HepG2 (cell line): ENCODE data around the gene STX10. TPM values are rescaled to one million over a fixed set of nuclear protein-coding genes. Genes with fewer than 3 reads are reported as not detected.

ENCODE experiments used
- AFF4 ChIP-seq: sonication (generic); formaldehyde crosslinking; IDR thresholded peaks from 2 replicates; pipeline ENCODE4 v1.4.0; 2020; ENCODE audit warnings: missing genetic modification reagents
- ATF7-NPFF ChIP-seq: sonication (generic); formaldehyde crosslinking; IDR thresholded peaks from 2 replicates; pipeline ENCODE4 v1.8.1; 2023; ENCODE audit warnings: mild to moderate bottlenecking, low read depth, missing genetic modification reagents, moderate library complexity
- BORCS8-MEF2B ChIP-seq: sonication (generic); formaldehyde crosslinking; IDR thresholded peaks from 2 replicates; pipeline ENCODE4 v1.8.0; 2022; ENCODE audit warnings: mild to moderate bottlenecking, missing genetic modification reagents
- GLI4 ChIP-seq: sonication (generic); formaldehyde crosslinking; IDR thresholded peaks from 2 replicates; pipeline ENCODE4 v1.5.1; 2020; ENCODE audit warnings: missing genetic modification reagents, mild to moderate bottlenecking, moderate library complexity, borderline replicate concordance
- HCFC1 ChIP-seq: fragments of 150-350 bp; IDR thresholded peaks from 2 replicates; pipeline ENCODE4 v1.6.1; 2014; ENCODE audit warnings: low read depth, low read length
- MLLT10 ChIP-seq: sonication (generic); formaldehyde crosslinking; IDR thresholded peaks from 2 replicates; pipeline ENCODE4 v1.4.0; 2020; ENCODE audit warnings: missing genetic modification reagents
- NR2F6 ChIP-seq, 2 experiments: IDR thresholded peaks; 2 replicates each; pipeline ENCODE4 v1.6.1; 2016; ENCODE audit warnings: antibody characterized with exemption in 1 of 2, mild to moderate bottlenecking in 1 of 2
- SMC3 ChIP-seq: IDR thresholded peaks from 2 replicates; pipeline ENCODE4 v1.6.1; 2011; ENCODE audit warnings: low read length, improper control_type of control experiment
- TBL1XR1 ChIP-seq: fragments of 150-350 bp; IDR thresholded peaks from 2 replicates; pipeline ENCODE4 v1.6.1; 2014; ENCODE audit warnings: borderline replicate concordance, low read length; ENCODE audit not compliant: partially characterized antibody
- TRAFD1 ChIP-seq: sonication (generic); formaldehyde crosslinking; IDR thresholded peaks from 2 replicates; pipeline ENCODE4 v1.5.1; 2020; ENCODE audit warnings: missing genetic modification reagents, mild to moderate bottlenecking, borderline replicate concordance
- ZFP82 ChIP-seq: sonication (generic); formaldehyde crosslinking; IDR thresholded peaks from 2 replicates; pipeline ENCODE4 v1.5.1; 2020; ENCODE audit warnings: mild to moderate bottlenecking, missing genetic modification reagents, borderline replicate concordance
- ZNF30 ChIP-seq: sonication (generic); formaldehyde crosslinking; IDR thresholded peaks from 2 replicates; pipeline ENCODE4 v1.5.0; 2020; ENCODE audit warnings: mild to moderate bottlenecking, missing genetic modification reagents
- ZNF382 ChIP-seq: sonication (generic); formaldehyde crosslinking; IDR thresholded peaks from 2 replicates; pipeline ENCODE4 v1.5.0; 2020; ENCODE audit warnings: missing genetic modification reagents, mild to moderate bottlenecking, borderline replicate concordance
- ZNF550 ChIP-seq: sonication (generic); formaldehyde crosslinking; IDR thresholded peaks from 2 replicates; pipeline ENCODE4 v1.4.0; 2020; ENCODE audit warnings: mild to moderate bottlenecking, missing genetic modification reagents, borderline replicate concordance
- ZNF674 ChIP-seq: sonication (generic); formaldehyde crosslinking; IDR thresholded peaks from 2 replicates; pipeline ENCODE4 v1.5.0; 2020; ENCODE audit warnings: low read depth, mild to moderate bottlenecking, missing genetic modification reagents
- ZNF766 ChIP-seq: sonication (generic); formaldehyde crosslinking; IDR thresholded peaks from 2 replicates; pipeline ENCODE4 v1.5.0; 2020; ENCODE audit warnings: missing genetic modification reagents, borderline replicate concordance
- ZNF891 ChIP-seq: sonication (generic); formaldehyde crosslinking; IDR thresholded peaks from 2 replicates; pipeline ENCODE4 v1.5.0; 2020; ENCODE audit warnings: mild to moderate bottlenecking, missing genetic modification reagents
- ZSCAN29 ChIP-seq: sonication (generic); formaldehyde crosslinking; conservative IDR thresholded peaks from 2 replicates; pipeline ENCODE4 v1.4.0; 2020; ENCODE audit warnings: mild to moderate bottlenecking, missing genetic modification reagents
- polyA plus RNA-seq, 8 experiments: library from polyadenylated mRNA; depleted of rRNA in 3 of 8; stranded (reverse) in 7 of 8; unstranded in 1 of 8; fragments of >200 nt; fragmentation: Illumina TruSeq in 4 of 8; extraction: Trizol in 4 of 8; gene quantifications; 2 replicates each; pipeline versions ENCODE4 v1.2.1 to v1.2.3, GENCODE V29; 2011 to 2016; ENCODE audit warnings: low read depth in 4 of 8, missing spikeins in 1 of 8, mixed read lengths in 1 of 8; ENCODE audit not compliant: insufficient read depth in 1 of 8
- total RNA-seq, 5 experiments: library from RNA; depleted of rRNA; stranded (reverse); fragments of >200 nt; fragmentation: Illumina TruSeq; extraction: Trizol; gene quantifications; 2 replicates each; pipeline ENCODE4 v1.2.3, GENCODE V29; 2016; ENCODE audit warnings: low read depth in 1 of 5
- TF ChIP-seq, protein P1 (sequence below): sonication (generic); formaldehyde crosslinking; conservative IDR thresholded peaks from 2 replicates; pipeline ENCODE4 v1.8.1; 2023; ENCODE audit warnings: missing genetic modification reagents
- TF ChIP-seq, protein P2 (sequence below): sonication (generic); formaldehyde crosslinking; IDR thresholded peaks from 2 replicates; pipeline ENCODE4 v1.4.0; 2020; ENCODE audit warnings: mild to moderate bottlenecking, missing genetic modification reagents
- TF ChIP-seq, protein P3 (sequence below): IDR thresholded peaks from 2 replicates; pipeline ENCODE4 v1.6.1; 2016; ENCODE audit warnings: low read depth

Gene STX10
- total and polyA plus RNA-seq, 2 of the 13 experiments (the other 11 are each of a cell fraction or from before 2014, with no cell fraction given) = 47.9 to 66.4 TPM

- TF ChIP-seq, protein P1, sequence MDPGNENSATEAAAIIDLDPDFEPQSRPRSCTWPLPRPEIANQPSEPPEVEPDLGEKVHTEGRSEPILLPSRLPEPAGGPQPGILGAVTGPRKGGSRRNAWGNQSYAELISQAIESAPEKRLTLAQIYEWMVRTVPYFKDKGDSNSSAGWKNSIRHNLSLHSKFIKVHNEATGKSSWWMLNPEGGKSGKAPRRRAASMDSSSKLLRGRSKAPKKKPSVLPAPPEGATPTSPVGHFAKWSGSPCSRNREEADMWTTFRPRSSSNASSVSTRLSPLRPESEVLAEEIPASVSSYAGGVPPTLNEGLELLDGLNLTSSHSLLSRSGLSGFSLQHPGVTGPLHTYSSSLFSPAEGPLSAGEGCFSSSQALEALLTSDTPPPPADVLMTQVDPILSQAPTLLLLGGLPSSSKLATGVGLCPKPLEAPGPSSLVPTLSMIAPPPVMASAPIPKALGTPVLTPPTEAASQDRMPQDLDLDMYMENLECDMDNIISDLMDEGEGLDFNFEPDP (CRISPR knock-in tag) = 0 out of 2 replicates have a peak, but pooled peaks have one; percentile 85
- TF ChIP-seq GLI4 (no peak), NR2F6 (IDR thresholded peaks at IDR 0.05) (peak; percentile 85; the same call in 1 of the 2 replicates), NR2F6 (CRISPR knock-in tag; IDR thresholded peaks at IDR 0.05) (peak; percentile 92), HCFC1 (no peak), ZNF550 (no peak), AFF4 (CRISPR knock-in tag) (no peak), ATF7-NPFF (CRISPR knock-in tag) (no peak), ZNF766 (CRISPR knock-in tag) (no peak), MLLT10 (no peak), ZNF891 (no peak), SMC3 (peak; percentile 13; the same call in 1 of the 2 replicates), ZNF382 (CRISPR knock-in tag) (no peak), ZNF30 (CRISPR knock-in tag) (no peak), BORCS8-MEF2B (peak; percentile 76; the same call in 1 of the 2 replicates), ZNF674 (CRISPR knock-in tag) (no peak), TBL1XR1 (peak; percentile 54), ZSCAN29 (CRISPR knock-in tag) (no peak), TRAFD1 (CRISPR knock-in tag) (no peak), ZFP82 (CRISPR knock-in tag) (no peak)
- TF ChIP-seq, protein P2, sequence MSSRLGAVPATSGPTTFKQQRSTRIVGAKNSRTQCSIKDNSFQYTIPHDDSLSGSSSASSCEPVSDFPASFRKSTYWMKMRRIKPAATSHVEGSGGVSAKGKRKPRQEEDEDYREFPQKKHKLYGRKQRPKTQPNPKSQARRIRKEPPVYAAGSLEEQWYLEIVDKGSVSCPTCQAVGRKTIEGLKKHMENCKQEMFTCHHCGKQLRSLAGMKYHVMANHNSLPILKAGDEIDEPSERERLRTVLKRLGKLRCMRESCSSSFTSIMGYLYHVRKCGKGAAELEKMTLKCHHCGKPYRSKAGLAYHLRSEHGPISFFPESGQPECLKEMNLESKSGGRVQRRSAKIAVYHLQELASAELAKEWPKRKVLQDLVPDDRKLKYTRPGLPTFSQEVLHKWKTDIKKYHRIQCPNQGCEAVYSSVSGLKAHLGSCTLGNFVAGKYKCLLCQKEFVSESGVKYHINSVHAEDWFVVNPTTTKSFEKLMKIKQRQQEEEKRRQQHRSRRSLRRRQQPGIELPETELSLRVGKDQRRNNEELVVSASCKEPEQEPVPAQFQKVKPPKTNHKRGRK (CRISPR knock-in tag) = no peak
- TF ChIP-seq, protein P3, sequence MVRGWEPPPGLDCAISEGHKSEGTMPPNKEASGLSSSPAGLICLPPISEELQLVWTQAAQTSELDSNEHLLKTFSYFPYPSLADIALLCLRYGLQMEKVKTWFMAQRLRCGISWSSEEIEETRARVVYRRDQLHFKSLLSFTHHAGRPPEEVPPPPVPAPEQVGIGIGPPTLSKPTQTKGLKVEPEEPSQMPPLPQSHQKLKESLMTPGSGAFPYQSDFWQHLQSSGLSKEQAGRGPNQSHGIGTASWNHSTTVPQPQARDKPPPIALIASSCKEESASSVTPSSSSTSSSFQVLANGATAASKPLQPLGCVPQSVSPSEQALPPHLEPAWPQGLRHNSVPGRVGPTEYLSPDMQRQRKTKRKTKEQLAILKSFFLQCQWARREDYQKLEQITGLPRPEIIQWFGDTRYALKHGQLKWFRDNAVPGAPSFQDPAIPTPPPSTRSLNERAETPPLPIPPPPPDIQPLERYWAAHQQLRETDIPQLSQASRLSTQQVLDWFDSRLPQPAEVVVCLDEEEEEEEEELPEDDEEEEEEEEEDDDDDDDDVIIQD (CRISPR knock-in tag) = no peak
Measured at GRCh38 chr19:13128583-13128982, 21.6 kb downstream of the STX10 start (continued).
